ENCODE results near the gene GDE1. TPM values are rescaled to one million over a fixed set of nuclear protein-coding genes. Genes with fewer than 3 reads are reported as not detected.
"Not testable (repeated sequence)": the region's sequence is repeated elsewhere in the genome, so short reads cannot be mapped to it uniquely, and the experiment has no call there.

The GDE1 gene
- total and polyA plus RNA-seq, 8 donors: 27.8 to 80.0 (median 39.8) TPM

DNA sequence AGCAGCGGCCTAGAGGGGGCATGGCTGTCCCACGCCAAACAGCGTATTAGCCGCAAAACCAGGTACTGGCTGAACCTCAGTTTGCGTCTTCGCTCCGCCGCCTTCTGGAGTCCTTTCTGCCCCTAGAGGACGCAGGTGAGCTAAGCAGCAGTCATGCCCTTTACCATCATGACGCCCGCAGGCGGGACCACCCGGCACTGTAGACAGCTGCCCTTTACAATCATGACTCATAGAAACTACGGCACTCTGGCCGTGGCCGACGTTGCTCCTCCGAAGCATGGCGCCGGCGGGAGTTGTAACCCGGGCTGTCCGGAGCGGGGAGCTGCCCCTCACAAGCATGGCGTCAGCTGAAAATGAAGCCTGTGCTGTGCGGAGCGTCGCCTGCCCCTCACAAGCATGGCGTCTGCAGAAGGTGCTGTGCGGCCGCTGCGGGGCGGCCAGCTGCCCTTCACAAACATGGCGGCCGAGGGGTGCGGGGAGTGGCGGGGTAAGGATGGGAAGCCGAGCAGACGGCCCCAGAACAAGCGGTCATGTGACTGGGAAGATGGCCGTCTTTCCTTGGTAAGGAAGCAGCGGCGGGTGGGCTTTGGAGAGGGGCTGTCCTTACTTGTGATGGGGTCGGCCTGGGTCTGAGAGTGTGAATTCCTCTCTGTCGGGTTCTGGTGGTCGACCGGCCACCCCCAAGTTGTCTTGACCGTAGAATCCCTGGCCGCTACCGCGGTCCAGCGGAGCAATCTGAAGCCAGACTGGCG, 33.5 kb upstream of the GDE1 start, which contains the start of gene VPS35L:
VPS35L (plus strand) TSS at position 518 of the 752 bp plus-strand sequence; CDS start at position 545, 27 bp downstream.
- no peaks in the 10 kb centered on the region for H3K9me3 ChIP-seq
- H3K27ac ChIP-seq: peak within 1 kb of the TSS; percentile 84 to 90 (median 89)
- TF ChIP-seq POLR2A (IDR thresholded peaks at IDR 0.05) (peak in 1 of 4 donors; percentile 8), CTCF (IDR thresholded peaks at IDR 0.05) (peak in 5 of 7 experiments; percentile 50 to 70 (median 63)), POLR2AphosphoS5 (IDR thresholded peaks at IDR 0.05) (peak; percentile 49 to 93 (median 66)), EP300 (IDR thresholded peaks at IDR 0.05) (peak; percentile 11)
- peaks cover 0 to 17% (median 16%) of the 10 kb centered on the region in 4 donors for H3K36me3 ChIP-seq
- H3K4me3 ChIP-seq: peak within 1 kb of the TSS; percentile 65 to 80 (median 67)
- intact Hi-C loops (cut with DNase I; ENCODE audit: low total_unique reads): no loop called here
- DNase-seq: peak; percentile 97 to 100
- WGBS, 5 donors: 0 to 1% (median 0%) methylated on average over 24 to 53 of the region's 53 CpGs
- no peaks in the 10 kb centered on the region for H3K27me3 ChIP-seq
- H3K4me1 ChIP-seq: peaks cover 5 to 29% (median 20%) of the 10 kb centered on the region in 4 donors

DNA sequence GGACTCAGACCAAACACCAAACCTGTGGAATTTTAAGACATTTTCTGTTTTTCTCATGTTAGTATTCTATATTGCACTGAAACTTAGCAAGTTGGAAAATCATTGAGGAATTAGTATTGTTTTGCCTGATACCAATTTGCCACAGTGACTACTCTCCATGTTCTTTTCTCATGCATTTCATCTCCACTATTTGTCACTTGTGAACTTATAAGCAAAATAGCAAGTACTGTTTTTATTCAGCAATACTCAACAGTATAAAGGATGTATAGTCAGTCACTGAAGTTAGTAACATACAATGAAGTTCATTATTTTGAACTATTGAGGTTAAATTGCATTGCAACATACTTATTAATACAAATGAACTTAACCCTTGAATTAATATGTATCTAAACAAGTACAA, 27.8 kb upstream of the GDE1 start:
- no peak for DNase-seq
- H3K27me3 ChIP-seq: no peaks in the 10 kb centered on the region
- peaks cover 0 to 7% (median 5%) of the 10 kb centered on the region in 4 donors for H3K4me1 ChIP-seq
- TF ChIP-seq POLR2A (IDR thresholded peaks at IDR 0.05) (no peak), EP300 (IDR thresholded peaks at IDR 0.05) (no peak), CTCF (IDR thresholded peaks at IDR 0.05) (no peak), POLR2AphosphoS5 (IDR thresholded peaks at IDR 0.05) (no peak)
- intact Hi-C loops (cut with DNase I; ENCODE audit: low total_unique reads): no loop called here
- no peaks in the 10 kb centered on the region for H3K9me3 ChIP-seq
- no peak overlapping the region for H3K27ac ChIP-seq
- peaks cover 6 to 74% (median 71%) of the 10 kb centered on the region in 4 donors for H3K36me3 ChIP-seq
- no peak overlapping the region for H3K4me3 ChIP-seq

- 90 to 96% (median 92%) methylated on average over 3 of the region's 3 CpGs for WGBS, 5 donors
- Histone ChIP-seq H3K27me3 (no peaks in the 10 kb centered on the region), H3K9me3 (no peaks in the 10 kb centered on the region), H3K36me3 (peaks cover 7 to 90% (median 86%) of the 10 kb centered on the region in 4 donors), H3K4me1 (no peaks in the 10 kb centered on the region), H3K4me3 (no peak overlapping the region), H3K27ac (no peak overlapping the region)
- no peak for TF ChIP-seq POLR2AphosphoS5 (IDR thresholded peaks at IDR 0.05)
- no peak for TF ChIP-seq POLR2A (IDR thresholded peaks at IDR 0.05)
- TF ChIP-seq EP300 (IDR thresholded peaks at IDR 0.05): no peak
- TF ChIP-seq CTCF (IDR thresholded peaks at IDR 0.05): no peak
- intact Hi-C loops (cut with DNase I; ENCODE audit: low total_unique reads): no loop called here
- no peak for DNase-seq
These were observed 26.2 kb upstream of the GDE1 start for GRCh38 chr16:19548144-19548543.

DNA sequence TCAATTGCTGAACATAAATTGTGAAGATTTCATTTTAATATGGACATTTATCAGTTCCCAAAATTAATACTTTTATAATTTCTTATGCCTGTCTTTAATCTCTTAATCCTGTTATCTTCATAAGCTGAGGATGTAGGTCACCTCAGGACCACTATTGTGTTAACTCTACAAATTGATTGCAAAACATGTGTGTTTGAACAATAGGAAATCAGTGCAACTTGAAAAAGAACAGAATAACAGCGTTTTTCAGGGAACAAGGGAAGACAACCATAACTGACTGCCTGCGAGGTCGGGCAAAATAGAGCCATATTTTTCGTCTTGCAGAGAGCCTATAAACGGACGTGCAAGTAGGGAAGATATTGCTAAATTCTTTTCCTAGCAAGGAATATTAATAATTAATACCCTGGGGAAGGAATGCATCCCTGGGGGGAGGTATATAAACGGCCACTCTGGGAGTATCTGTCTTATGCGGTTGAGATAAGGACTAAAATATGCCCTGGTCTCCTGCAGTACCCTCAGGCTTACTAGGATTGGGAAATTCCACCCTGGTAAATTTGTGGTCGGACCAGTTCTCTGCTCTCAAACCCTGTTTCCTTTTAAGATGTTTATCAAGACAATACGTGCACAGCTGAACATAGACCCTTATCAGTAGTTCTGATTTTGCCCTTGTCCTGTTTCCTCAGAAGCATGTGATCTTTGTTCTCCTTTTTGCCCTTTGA, 21.5 kb upstream of the GDE1 start:
- H3K4me1 ChIP-seq; DNase-seq; H3K4me3 ChIP-seq; intact Hi-C loops (cut with DNase I; ENCODE audit: low total_unique reads); H3K27ac ChIP-seq; H3K9me3 ChIP-seq; H3K27me3 ChIP-seq: not testable (repeated sequence)
- 71 to 80% (median 76%) methylated on average over 10 of the region's 10 CpGs for WGBS, 5 donors
- peaks cover 22 to 100% (median 94%) of the 10 kb centered on the region in 4 donors for H3K36me3 ChIP-seq
